ENCODE measurements around the gene ENAH. TPM values are rescaled to one million over a fixed set of nuclear protein-coding genes. Genes with fewer than 3 reads are reported as not detected.

ENAH gene
- total and polyA plus RNA-seq, 2 experiments from 2014 or later = 109 to 184 TPM

- Histone ChIP-seq H3K4me2 (no peak overlapping the region), H3K79me2 (replicated peaks; ENCODE audit: insufficient read depth) (peaks cover 99% of the 10 kb centered on the region), H3F3A (replicated peaks; ENCODE audit: low read depth) (no peaks in the 10 kb centered on the region), H4K20me1 (replicated peaks; ENCODE audit: insufficient read depth) (peaks cover 21% of the 10 kb centered on the region), H3K4me3 (no peak overlapping the region), H2AFZ (no peak overlapping the region), H3K4me1 (ENCODE audit: insufficient read depth) (no peaks in the 10 kb centered on the region; the same call in 1 of the 2 replicates), H3K9me2 (ENCODE audit: insufficient read depth) (no peaks in the 10 kb centered on the region), H3K36me3 (ENCODE audit: insufficient read depth) (no peaks in the 10 kb centered on the region), H3K27ac (ENCODE audit: low read depth) (no peak overlapping the region), H3K27me3 (ENCODE audit: insufficient read depth) (no peaks in the 10 kb centered on the region)
- H3K9me3 Mint-ChIP-seq = no peaks in the 10 kb centered on the region
- TF ChIP-seq, protein P1, sequence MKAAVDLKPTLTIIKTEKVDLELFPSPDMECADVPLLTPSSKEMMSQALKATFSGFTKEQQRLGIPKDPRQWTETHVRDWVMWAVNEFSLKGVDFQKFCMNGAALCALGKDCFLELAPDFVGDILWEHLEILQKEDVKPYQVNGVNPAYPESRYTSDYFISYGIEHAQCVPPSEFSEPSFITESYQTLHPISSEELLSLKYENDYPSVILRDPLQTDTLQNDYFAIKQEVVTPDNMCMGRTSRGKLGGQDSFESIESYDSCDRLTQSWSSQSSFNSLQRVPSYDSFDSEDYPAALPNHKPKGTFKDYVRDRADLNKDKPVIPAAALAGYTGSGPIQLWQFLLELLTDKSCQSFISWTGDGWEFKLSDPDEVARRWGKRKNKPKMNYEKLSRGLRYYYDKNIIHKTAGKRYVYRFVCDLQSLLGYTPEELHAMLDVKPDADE (IDR thresholded peaks at IDR 0.05) = no peak
- TF ChIP-seq EZH2phosphoT487 (IDR thresholded peaks at IDR 0.05; ENCODE audit: unreplicated experiment) (no peak), EZH2 (IDR thresholded peaks at IDR 0.05; ENCODE audit: low read depth, unreplicated experiment) (no peak), STAT1 (IDR thresholded peaks at IDR 0.05; ENCODE audit: unreplicated experiment) (no peak)
- TF ChIP-seq, protein P2, sequence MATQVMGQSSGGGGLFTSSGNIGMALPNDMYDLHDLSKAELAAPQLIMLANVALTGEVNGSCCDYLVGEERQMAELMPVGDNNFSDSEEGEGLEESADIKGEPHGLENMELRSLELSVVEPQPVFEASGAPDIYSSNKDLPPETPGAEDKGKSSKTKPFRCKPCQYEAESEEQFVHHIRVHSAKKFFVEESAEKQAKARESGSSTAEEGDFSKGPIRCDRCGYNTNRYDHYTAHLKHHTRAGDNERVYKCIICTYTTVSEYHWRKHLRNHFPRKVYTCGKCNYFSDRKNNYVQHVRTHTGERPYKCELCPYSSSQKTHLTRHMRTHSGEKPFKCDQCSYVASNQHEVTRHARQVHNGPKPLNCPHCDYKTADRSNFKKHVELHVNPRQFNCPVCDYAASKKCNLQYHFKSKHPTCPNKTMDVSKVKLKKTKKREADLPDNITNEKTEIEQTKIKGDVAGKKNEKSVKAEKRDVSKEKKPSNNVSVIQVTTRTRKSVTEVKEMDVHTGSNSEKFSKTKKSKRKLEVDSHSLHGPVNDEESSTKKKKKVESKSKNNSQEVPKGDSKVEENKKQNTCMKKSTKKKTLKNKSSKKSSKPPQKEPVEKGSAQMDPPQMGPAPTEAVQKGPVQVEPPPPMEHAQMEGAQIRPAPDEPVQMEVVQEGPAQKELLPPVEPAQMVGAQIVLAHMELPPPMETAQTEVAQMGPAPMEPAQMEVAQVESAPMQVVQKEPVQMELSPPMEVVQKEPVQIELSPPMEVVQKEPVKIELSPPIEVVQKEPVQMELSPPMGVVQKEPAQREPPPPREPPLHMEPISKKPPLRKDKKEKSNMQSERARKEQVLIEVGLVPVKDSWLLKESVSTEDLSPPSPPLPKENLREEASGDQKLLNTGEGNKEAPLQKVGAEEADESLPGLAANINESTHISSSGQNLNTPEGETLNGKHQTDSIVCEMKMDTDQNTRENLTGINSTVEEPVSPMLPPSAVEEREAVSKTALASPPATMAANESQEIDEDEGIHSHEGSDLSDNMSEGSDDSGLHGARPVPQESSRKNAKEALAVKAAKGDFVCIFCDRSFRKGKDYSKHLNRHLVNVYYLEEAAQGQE (IDR thresholded peaks at IDR 0.05; ENCODE audit: unreplicated experiment) = no peak
- H3K27me3 Mint-ChIP-seq (ENCODE audit: insufficient read depth, low read depth, poor library complexity) = no peaks in the 10 kb centered on the region
- H3K36me3 Mint-ChIP-seq (ENCODE audit: low read depth) = peaks cover 36% of the 10 kb centered on the region
- peaks cover 14% of the 10 kb centered on the region for H3K4me1 Mint-ChIP-seq
- no peak for DNase-seq (ENCODE audit: low spot score)
- ATAC-seq = no peak
- no peak overlapping the region for H3K4me3 Mint-ChIP-seq
- no peak overlapping the region for H3K27ac Mint-ChIP-seq
Measured at GRCh38 chr1:225549821-225550220, 103.1 kb downstream of the ENAH start.

- no peak overlapping the region for H3K27ac Mint-ChIP-seq
Measured at GRCh38 chr1:225548140-225548857, 104.6 kb downstream of the ENAH start.

More at GRCh38 chr1:225548140-225548857, 104.6 kb downstream of the ENAH start:
- Histone ChIP-seq H2AFZ (no peak overlapping the region), H3K4me2 (no peak overlapping the region), H3K27ac (ENCODE audit: low read depth) (0 out of 2 replicates have a peak overlapping the region, but pooled peaks have one; percentile 57), H3K36me3 (ENCODE audit: insufficient read depth) (no peaks in the 10 kb centered on the region), H3K9me2 (ENCODE audit: insufficient read depth) (no peaks in the 10 kb centered on the region), H3K4me3 (no peak overlapping the region), H3K4me1 (ENCODE audit: insufficient read depth) (peaks cover 12% of the 10 kb centered on the region), H3F3A (replicated peaks; ENCODE audit: low read depth) (no peaks in the 10 kb centered on the region), H4K20me1 (replicated peaks; ENCODE audit: insufficient read depth) (peaks cover 29% of the 10 kb centered on the region), H3K79me2 (replicated peaks; ENCODE audit: insufficient read depth) (peaks cover 99% of the 10 kb centered on the region), H3K27me3 (ENCODE audit: insufficient read depth) (no peaks in the 10 kb centered on the region)
- no peak for DNase-seq (ENCODE audit: low spot score)
- H3K4me3 Mint-ChIP-seq = no peak overlapping the region
- H3K4me1 Mint-ChIP-seq = peaks cover 24% of the 10 kb centered on the region
- ATAC-seq = no peak
- no peak for TF ChIP-seq ZNF331 (CRISPR knock-in tag; IDR thresholded peaks at IDR 0.05; ENCODE audit: low read depth)
- H3K36me3 Mint-ChIP-seq (ENCODE audit: low read depth) = peaks cover 32% of the 10 kb centered on the region
- no peaks in the 10 kb centered on the region for H3K9me3 Mint-ChIP-seq
- H3K27me3 Mint-ChIP-seq (ENCODE audit: insufficient read depth, low read depth, poor library complexity) = no peaks in the 10 kb centered on the region
